HL-60 (cell line): Measurements from ENCODE around the gene SMC6.
A peak's percentile ranks its signal among the peaks of the same experiment; 100 is the strongest.

Source experiments
- DNase-seq, 2 experiments: peaks; one replicate each; pipeline ENCODE4 v3.0.0-alpha.2; 2010 to 2020; ENCODE audit warnings: low read depth in 1 of 2, low spot score in 1 of 2
- H3K27ac ChIP-seq: fragments of 250-450 bp; sonication (Bioruptor Pico); replicated peaks from 2 replicates; pipeline ENCODE4 v1.5.1; 2020; ENCODE audit warnings: mild to moderate bottlenecking, moderate library complexity
- H3K27me3 ChIP-seq: fragments of 250-450 bp; sonication (Bioruptor Pico); 2 replicates; pipeline ENCODE4 v1.5.1; 2021; ENCODE audit warnings: mild to moderate bottlenecking, moderate library complexity; ENCODE audit not compliant: insufficient read depth, poor library complexity, severe bottlenecking
- H3K4me3 ChIP-seq: replicated peaks from 2 replicates; pipeline ENCODE4 v1.5.1; 2011; ENCODE audit warnings: mild to moderate bottlenecking, control low read depth, low read length; ENCODE audit not compliant: insufficient read depth
- CTCF ChIP-seq: IDR thresholded peaks from one replicate; pipeline ENCODE4 v1.5.1; 2011; ENCODE audit warnings: low read length, control low read depth, inconsistent platforms; ENCODE audit not compliant: insufficient read depth
- GABPA ChIP-seq: IDR thresholded peaks from 2 replicates; pipeline ENCODE4 v1.6.1; 2012; ENCODE audit warnings: low read depth
- POLR2AphosphoS5 ChIP-seq: IDR thresholded peaks from 2 replicates; pipeline ENCODE4 v1.6.1; 2012; ENCODE audit warnings: low read depth
- REST ChIP-seq: IDR thresholded peaks from 2 replicates; pipeline ENCODE4 v1.6.1; 2012; ENCODE audit warnings: low read depth; ENCODE audit not compliant: insufficient replicate concordance
- SPI1 ChIP-seq: IDR thresholded peaks from 2 replicates; pipeline ENCODE4 v1.6.1; 2012; ENCODE audit warnings: low read depth, mild to moderate bottlenecking, borderline replicate concordance
- long read RNA-seq: library from polyadenylated mRNA; unstranded; transcript quantifications from one replicate; pipeline ENCODE4 v2.0.0, GENCODE V29; 2020

Gene SMC6
- long read RNA-seq, full-length matches to known transcripts, result 1 of 79 reads
- long read RNA-seq, partial matches to known transcripts, result 64 of 79 reads
- long read RNA-seq, other reads (novel, unspliced or antisense), result 14 of 79 reads

- Histone ChIP-seq H3K4me3 (peak within 1 kb of the TSS; percentile 73), H3K27ac (peak within 1 kb of the TSS; percentile 99), H3K27me3 (no peaks in the 10 kb centered on the region)
- TF ChIP-seq POLR2AphosphoS5, result 0 out of 2 replicates have a peak, but pooled peaks have one; percentile 34
- TF ChIP-seq GABPA, result peak; percentile 79
- no peak for TF ChIP-seq CTCF
- no peak for TF ChIP-seq REST
- DNase-seq, result peak; percentile 73 to 88
Observed at GRCh38 chr2:17753803-17754663, at the start of gene SMC6, which contains the start of gene GEN1. TSS of gene SMC6 (minus strand) at chr2:17753810. CDS start at chr2:17745946, 7,864 bp downstream. TSS of gene GEN1 (plus strand) at chr2:17754138. CDS start at chr2:17759944, 5,806 bp downstream.

GRCh38 chr2:17800693-17801458 is 47.3 kb upstream of the SMC6 start:
- TF ChIP-seq GABPA, result no peak
- TF ChIP-seq SPI1, result no peak
- TF ChIP-seq REST, result no peak
- no peak for TF ChIP-seq CTCF
- TF ChIP-seq POLR2AphosphoS5, result no peak
- Histone ChIP-seq H3K4me3 (no peak overlapping the region), H3K27ac (no peak overlapping the region), H3K27me3 (no peaks in the 10 kb centered on the region)
- DNase-seq, result no peak

GRCh38 chr2:17800219-17800618 is 46.6 kb upstream of the SMC6 start:
- Histone ChIP-seq H3K27ac (no peak overlapping the region), H3K4me3 (no peak overlapping the region), H3K27me3 (no peaks in the 10 kb centered on the region)
- no peak for DNase-seq
- TF ChIP-seq REST (no peak), CTCF (no peak), GABPA (no peak), POLR2AphosphoS5 (no peak), SPI1 (no peak)
